Esophagus mucosa (tissue), 1 donor: ENCODE results near the gene IL4. TPM values are rescaled to one million over a fixed set of nuclear protein-coding genes. Genes with fewer than 3 reads are reported as not detected.
A peak's percentile ranks its signal among the peaks of the same experiment; 100 is the strongest.
"Not testable (repeated sequence)": the region's sequence is repeated elsewhere in the genome, so short reads cannot be mapped to it uniquely, and the experiment has no call there.

Experiments used
- ATAC-seq: fragments of 200-7000 bp; cut with Tn5 transposase; one replicate; pipeline ENCODE4 v1.9.1; 2020
- total RNA-seq: library from RNA; stranded (reverse); gene quantifications from one replicate; pipeline ENCODE4 v1.2.4, GENCODE V29; 2023
- donor health status: DM: yes; HTN: yes; CAD: no.

The IL4 gene
- total RNA-seq, 1 donor from 2014 or later, result not detected

DNA sequence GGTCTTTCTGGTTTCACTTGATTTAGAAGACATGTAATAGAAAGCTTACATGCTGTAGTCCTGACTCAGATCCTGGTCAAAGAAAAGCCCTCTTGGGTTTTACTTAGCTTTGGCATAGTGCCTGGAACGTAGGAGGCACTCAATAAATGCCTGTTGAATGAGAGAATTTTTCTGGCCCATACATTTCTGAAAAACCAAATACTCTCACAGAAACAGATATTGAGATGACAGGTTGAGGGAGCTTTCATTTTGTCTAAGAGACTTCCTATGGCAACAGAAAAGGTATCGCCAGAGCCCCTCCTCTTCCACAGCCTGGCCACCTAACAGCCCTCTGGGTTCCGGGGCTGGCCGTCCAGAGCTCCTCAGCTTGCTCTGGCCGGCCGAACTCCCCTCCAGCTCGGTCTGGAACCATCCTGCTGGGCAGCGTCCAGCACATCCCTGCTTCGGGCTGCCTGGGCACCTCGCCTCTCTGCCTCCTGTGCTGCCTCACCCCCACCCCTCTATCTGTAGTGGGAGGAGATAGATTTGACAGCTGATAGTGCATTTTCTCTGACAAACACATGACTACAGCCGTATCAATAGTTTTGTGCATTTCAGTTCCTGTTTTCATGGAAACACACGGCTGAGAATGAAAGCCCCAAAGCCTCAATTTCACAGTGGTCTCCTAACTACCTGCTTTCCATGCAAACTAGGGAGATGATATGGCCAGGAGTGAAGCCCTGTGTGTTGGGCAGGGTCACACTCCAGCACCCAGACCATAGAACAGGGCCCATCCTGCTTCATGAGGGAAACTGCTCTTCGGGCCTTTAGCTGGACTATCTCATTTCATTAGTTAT, 1.1 kb downstream of the IL4 start:
- ATAC-seq, result peak; percentile 78

DNA sequence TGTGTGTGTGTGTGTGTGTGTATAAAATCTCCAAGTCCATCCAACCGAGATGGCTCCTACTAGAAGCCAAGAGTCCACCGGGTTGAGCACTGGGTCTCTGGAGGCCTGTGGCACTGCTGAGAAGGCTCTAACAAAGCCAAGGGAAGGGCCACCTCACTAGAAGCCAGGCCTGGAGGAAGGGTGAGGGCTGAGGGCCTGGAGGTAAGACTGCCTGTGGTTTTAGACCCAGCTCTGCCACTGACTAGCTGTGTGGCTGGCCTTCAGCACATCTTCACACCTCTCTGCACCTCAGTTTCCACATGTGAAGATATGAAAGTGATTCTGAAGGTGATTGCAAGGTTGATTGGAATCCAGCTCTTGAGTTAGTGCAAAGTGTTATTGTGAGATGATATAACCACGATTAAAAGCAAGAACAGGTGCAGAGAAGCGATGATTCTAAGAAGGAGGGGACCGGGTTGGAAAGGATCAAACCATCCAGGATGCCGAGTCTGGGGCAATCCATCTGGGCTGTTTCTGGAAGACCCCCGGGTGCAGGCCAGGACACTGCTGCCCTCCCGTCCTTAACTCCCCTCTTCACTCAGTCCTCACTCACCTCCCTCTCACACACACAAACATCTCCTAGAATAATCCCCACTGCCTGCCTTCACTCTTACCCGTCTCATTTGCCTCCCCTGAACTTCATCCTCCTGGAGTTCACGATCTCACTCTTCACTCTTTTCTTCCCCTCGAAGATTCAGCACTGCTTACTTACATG, 2.3 kb downstream of the IL4 start:
- ATAC-seq, result no peak

DNA sequence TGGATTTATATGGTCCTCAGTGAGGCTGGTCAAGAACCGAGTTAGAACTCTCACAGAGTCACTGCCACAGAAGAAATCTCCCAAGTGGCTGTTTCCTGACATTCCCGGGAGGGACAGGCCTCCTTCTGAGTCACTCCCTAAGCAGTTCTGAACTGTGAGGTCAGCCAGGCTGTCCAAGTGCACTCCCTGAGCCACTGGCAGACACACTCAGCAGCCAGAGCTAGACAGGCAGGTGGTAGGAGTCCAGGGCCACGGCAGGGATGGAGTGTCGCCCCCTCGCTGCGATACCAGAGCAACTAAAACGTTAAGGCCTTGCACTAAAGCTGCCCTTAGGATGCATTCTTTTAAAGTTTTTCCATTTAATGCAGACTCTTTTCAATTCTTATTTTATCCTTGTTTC, 3.4 kb downstream of the IL4 start:
- peak; percentile 73 for ATAC-seq

DNA sequence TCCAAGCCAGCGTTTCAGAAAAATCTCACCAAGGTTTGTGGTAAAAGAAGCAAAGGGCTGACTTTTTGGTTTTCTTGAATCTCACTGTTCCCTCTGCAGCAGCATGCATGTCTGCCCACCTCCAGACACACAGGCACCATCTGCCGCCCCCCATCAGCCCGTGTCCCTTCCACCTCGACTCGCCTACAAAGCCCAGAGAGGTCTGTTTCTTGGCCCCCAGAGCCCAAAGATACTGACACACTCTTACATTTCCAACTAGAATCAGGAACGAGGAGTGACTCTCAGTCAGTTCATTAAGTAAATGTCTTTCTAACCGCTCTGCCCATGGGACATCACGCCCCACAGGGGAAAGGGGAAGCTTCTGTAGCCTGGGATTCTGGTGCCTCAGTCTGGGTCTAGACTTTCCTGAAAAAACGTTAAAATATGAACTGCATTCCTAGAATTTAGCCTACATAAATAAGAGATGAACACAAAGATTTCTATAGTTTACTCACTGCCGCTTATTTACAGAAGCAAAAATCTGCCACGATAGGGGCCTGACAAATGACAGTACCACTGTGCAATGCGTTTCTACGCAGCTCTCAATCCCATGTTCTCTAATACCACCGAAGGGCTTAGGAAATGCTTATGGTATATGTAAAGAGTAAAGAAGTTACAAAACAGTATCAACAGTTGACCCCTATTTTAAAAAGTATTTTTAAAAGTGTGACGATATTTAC, 4.1 kb downstream of the IL4 start:
- ATAC-seq, result no peak

DNA sequence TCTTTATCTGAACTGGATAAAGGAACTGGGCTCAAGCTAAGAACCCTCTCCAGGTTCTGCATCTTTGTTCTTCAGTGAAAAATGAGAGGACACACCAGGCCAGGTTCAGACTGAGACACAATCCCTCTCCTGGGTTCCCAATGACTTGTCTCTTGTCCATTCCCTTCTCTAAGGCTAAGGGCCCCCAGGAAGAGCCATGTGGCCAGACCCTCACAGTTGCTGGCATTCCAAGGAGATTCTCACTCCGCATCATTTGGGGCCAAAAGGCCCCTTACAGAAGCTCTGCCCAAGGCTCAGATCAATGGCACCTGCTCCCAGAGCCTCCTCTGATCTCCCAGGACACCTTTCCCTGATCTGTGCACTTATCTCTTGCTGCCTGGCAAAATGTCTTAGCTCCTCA, 4.9 kb downstream of the IL4 start:
- ATAC-seq, result no peak

DNA sequence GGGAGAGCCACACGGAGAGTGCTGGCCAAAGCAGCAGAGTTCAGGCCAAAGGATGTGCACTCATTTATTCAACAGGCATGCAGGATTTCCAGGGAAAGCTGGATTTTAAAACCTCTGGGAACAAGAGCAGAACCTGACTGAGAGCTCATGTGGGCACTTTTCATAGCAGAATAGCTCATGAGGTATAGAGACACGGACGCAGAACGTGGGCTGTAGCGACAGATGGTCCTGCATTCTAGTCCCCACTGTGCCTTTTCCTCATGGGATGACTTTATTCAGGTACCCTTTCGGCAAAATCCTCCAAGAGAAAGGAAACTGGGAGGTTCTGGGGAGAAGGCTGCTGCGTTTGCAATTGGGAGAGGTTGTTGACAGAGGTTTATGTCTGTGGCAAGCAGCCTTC, 5.4 kb downstream of the IL4 start:
- ATAC-seq, result no peak

DNA sequence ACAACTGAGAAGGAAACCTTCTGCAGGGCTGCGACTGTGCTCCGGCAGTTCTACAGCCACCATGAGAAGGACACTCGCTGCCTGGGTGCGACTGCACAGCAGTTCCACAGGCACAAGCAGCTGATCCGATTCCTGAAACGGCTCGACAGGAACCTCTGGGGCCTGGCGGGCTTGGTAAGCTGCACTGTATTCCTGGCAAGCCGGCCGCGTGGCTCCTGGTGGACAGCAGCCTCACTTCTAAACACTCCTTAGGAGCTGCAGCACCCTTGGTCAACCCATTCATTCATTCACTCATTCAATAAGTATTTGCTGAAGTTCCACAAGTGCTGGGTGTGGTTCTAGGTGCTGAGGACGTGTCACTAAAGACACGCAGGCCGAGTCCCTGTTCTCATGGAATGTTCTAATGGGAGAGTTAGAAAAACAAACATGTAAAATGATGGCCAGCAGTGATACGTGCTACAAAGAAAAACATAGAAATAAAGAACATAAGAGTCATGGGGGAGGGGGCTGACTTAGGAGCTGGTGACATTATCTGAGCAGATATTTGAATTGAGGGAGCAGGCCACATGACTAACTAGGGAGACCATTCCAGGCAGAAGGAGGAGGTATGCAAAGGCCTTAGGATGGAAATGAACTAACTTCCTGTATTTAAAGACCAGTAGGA, 6.1 kb downstream of the IL4 start:
- no peak for ATAC-seq

DNA sequence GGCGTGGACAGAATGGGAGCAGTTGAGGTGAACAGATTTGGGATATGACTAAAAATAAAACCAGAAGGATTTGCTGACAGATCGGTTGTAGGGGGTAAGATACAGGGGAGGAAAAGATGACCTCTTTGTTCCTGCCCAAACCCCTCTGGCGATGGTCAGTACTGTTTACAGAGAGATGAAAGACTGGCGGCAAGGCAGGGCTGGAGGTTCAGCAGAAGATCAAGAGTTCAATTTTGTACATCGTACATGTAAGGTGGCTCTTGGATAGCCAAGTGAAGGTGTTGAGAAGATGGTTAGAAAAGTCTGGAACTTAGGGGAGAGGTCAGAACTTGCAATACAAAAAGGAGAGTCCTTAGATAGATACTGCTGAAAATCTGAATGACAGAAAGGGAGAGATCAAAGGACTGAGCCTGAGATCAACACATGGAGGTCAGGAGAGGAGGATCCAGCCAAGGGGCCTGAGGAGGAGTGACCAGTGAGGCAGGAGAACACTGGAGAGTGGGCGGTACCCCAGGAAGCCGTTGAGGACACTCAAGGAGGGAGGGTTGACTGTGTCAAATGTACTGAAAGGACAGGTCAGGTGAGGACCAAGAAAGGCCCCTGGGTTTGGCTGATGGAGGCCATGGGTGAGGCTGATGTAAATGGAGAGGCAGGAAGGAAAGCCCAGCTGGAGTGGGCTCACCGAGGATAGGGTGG, 7.1 kb downstream of the IL4 start:
- ATAC-seq, result no peak

DNA sequence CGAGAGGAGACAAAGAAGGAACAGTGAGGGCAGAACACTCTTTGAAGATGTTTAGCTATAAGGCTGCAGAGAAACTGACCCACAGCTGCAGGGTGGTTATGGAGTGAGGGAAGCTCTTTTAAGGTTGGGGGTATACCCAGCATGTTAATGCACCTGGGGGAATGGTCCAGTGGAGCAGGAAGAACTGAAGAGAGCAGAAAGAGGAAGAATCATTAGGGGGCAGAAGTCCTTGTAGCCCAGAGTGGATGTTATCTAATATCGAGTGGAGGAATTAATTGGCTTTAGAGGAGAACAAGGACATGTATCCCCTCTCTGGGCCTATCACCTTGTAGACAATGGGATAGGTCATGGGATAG, 7.7 kb downstream of the IL4 start:
- no peak for ATAC-seq

DNA sequence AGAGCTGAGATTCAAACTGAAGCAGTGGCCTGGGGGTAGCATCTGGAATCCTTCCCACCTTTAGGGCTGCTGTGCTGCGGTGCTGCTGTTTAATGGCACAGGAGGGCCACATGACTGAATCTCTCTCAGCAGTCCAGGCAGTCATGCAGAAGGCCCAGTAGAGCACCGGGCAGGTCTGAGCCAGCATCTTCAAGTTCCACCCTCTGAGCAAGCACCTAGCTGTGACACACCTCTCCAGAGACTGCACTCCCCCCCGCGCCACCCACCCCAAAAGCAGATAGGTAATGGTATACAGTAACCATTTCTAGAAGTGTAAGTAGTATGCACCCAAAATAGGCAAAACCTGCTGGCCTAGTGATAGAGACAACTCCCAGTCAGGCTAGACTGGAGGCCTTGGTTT, 8.2 kb downstream of the IL4 start:
- peak; percentile 59 for ATAC-seq

DNA sequence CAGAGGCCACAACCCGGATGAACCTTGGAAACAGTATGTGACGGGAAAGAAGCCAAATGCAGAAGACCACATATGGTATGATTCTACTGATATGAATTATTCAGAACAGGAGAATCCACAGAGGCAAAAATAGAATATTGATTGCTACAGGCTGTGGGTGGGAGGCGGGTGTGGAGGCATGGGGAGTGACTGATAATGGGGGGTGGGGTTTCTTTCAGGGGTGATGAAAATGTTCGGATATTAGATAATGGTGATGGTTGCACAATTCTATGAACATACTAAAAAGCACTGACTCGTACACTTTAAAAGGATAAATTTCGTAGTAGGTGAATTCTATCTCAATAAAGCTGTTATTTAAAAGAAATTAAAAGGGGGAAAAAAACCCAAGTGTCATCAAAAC, 10.7 kb downstream of the IL4 start:
- ATAC-seq, result no peak

DNA sequence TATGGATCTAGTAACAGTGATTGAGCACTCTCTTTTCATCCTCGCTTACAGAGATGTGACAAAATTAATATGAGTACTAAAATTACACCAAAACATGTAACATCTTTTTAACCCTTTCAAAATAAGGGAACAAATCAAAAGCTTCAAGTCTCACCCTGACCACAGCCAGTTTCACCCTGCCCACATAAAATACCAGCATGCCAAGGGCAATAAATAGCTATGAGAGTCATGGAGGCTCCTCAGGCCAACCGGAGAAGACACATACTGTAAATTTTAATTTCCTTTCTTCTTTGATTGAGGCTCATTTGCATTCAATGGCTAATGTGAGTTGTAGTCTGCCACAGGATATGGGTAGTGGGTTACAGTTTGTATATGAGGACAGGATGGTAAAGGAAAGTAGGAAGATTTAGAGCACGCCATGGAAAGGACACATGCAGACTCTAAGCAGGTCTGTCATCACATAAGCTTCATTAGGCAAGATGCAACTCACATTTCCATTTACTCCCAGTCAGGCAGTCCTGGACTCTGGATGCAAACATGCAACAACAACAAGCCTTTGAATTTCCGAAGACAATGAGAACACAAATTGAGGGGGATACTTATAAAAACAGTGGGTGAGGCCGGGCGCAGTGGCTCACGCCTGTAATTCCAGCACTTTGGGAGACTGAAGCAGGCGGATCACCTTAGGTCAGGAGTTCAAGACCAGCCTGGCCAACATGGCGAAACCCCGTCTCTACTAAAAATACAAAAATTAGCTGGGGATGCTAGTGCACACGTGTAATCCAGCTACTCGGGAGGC, 11.3 kb downstream of the IL4 start:
- ATAC-seq, result no peak

DNA sequence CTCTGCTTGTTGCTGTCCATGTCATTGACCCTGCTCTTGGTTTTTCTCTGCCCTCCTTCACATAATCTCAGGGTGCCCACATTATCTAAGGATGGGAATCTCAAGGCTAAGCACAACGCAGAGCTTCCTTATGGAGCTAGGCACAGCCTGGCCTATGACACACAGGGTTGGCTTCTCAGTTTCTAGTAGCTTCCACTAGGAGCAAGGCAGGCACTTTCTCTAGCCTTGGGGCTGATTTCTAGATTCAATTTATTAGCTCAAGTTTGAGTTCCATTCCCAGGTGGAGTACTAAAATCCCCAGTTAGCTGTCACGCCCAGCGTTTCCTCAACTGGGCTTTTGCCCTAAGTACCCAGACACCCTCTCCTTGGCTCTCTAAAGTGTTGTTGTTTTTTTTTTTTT, 12.4 kb downstream of the IL4 start:
- ATAC-seq, result no peak

DNA sequence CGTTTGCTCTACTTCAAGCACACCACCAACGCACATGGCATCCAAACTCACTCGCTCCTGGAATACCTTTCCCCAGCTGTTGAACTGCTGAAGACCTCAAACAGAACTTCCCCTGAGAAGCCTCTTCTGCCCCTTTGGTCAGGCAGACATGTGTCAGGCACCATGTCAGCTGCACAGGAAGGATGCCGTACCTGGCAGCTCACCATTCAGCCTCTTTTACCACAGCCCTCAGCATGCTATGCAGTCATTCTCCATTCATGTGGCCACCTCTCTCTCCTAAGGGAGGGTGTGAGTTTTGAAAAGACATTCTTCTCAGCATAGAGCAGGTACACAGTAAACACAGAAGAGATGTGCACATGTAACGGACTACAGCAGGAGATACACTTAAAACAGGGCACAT, 14.2 kb downstream of the IL4 start:
- no peak for ATAC-seq

DNA sequence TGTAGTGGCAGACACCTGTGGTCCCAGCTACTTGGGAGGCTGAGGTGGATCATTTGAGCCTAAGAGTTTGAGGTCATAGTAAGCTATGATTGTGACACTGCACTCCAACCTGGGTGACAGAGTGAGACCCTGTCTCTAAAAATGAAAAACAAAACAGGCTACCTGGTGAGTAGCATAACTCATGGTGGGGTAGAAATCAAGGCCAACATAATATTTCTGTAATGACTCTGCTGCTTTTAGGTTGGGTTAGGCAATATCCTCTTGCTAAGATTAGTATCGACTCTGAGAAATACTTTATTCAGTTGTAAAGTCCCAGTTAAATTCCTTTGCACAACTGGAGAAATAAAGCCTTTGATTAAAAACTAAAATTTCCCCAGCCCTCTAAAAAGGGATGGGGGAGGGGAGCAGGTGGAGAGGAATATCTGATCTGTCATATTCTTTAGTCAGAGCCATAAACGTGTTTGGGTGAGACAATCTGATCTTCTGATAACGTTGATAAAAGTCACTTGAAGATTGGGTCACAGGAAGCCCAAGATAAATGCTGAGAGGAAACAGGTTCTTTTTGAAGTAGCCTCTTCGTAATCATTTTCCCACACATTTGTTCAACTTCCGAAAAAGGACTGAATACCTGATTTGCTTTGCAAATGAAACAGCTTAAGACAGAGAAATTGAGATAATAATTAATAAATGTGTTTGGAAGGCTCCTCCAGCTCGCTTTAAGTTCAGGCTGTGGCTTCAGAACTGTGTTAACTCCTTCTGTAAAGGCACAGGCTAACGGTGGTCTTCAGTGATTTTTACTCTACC, 14.9 kb downstream of the IL4 start:
- no peak for ATAC-seq

DNA sequence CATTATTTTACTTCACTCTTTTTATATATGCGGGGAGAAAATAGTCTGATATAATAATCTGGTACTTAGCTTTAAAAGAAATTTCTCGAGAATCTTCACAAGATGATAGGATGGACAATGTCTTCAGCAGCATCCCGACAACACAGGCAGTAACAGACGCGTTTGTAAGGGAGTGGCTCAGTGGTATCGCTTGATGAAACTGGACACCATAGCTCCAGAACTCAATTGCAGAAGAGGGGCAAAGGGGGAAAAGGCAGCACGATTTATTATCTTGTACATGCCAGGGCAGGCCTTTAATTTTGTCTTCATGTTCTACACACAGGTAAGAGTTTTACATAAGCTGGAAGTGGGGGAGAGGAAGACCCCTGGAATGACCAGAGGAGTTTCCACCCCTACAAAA, 15.7 kb downstream of the IL4 start:
- no peak for ATAC-seq

DNA sequence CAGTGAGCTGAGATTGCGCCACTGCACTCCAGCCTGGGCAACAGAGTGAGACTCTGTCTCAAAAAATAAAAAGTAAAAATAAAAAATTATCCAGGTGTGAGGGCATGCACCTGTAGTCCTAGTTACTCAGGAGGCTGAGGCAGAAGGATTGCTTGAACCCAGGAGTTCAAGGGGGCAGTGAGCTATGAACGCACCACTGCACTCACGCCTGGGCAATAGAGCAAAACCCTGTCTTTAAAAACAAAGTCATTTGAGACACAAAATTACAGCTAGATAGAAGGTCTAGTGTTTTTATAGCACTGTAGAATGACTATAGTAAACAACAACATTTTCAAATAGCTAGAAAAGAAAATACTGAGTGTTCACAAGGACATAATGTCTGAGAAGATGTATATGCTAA, 16.4 kb downstream of the IL4 start:
- no peak for ATAC-seq

DNA sequence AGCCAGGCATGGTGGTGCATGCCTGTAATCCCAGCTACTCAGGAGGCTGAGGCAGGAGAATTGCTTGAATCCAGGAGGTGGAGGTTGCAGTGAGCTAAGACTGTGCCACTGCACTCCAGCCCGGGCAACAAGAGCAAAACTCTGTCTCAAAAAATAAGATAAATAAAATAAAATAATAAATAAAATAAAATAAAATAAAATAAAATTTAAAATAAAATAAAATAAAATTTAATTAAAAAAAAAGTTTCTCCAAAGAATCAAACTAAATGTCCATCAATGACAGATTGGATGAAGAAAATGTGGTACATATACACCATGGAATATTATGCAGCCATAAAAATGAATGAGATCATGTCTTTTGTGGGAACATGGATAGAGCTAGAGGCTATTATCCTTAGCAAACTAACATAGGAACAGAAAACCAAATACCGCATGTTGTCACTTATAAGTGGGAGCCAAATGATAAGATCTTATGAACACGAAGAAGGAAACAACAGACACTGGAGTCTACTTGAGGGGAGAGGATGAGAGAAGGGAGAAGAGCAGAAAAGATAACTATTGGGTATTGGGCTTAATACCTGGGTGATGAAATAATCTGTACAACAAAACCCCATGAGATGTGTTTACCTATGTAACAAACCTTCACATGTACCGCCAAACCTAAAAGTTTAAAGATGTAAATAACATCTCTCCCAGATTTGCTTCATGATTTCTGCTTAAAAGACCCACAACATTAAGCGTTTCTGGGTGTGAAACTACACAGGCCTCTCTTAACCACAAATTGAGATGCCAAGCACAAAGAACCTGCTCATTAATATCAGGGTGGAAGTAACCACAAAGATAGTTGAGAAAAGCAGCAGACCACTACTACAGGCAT, 18.2 kb downstream of the IL4 start:
- not testable (repeated sequence) for ATAC-seq

DNA sequence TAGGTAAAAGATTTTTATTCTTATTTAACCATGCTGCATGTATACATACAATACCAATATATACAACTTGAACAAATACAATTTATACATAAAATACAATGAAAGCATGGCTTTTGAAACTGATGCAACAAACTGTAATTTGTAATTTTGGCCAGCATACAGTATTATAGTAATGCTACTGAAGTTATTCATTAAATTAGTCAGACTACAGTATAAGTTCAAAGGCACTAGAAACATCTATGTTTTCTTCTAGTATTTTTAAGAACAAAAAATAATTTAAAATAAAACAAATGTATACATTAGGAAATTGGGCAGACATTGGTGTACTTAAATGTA, 18.8 kb downstream of the IL4 start:
- ATAC-seq, result no peak

DNA sequence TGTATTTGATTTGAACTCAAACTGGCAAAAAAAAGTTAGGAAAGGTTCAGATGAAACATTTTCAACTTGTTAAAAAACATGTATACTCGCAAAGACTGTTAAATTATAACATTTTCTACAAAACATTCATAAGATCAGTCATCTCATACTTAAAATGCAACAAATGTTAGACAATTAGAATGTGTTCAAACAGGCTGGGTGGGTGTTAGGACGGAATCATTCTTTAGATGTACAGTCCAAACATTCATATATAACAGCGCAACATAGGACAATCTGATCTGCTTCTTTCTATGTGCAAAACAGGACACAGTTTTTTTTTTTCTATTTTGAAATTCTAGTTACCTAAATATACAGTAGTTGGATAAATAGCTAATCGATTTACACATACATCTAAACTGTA, 22.2 kb downstream of the IL4 start:
- ATAC-seq, result no peak
